Measurements from ENCODE around the gene FGGY.
"Not testable (repeated sequence)": the region's sequence is repeated elsewhere in the genome, so short reads cannot be mapped to it uniquely, and the experiment has no call there.

The FGGY gene, protein sequence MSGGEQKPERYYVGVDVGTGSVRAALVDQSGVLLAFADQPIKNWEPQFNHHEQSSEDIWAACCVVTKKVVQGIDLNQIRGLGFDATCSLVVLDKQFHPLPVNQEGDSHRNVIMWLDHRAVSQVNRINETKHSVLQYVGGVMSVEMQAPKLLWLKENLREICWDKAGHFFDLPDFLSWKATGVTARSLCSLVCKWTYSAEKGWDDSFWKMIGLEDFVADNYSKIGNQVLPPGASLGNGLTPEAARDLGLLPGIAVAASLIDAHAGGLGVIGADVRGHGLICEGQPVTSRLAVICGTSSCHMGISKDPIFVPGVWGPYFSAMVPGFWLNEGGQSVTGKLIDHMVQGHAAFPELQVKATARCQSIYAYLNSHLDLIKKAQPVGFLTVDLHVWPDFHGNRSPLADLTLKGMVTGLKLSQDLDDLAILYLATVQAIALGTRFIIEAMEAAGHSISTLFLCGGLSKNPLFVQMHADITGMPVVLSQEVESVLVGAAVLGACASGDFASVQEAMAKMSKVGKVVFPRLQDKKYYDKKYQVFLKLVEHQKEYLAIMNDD

DNA sequence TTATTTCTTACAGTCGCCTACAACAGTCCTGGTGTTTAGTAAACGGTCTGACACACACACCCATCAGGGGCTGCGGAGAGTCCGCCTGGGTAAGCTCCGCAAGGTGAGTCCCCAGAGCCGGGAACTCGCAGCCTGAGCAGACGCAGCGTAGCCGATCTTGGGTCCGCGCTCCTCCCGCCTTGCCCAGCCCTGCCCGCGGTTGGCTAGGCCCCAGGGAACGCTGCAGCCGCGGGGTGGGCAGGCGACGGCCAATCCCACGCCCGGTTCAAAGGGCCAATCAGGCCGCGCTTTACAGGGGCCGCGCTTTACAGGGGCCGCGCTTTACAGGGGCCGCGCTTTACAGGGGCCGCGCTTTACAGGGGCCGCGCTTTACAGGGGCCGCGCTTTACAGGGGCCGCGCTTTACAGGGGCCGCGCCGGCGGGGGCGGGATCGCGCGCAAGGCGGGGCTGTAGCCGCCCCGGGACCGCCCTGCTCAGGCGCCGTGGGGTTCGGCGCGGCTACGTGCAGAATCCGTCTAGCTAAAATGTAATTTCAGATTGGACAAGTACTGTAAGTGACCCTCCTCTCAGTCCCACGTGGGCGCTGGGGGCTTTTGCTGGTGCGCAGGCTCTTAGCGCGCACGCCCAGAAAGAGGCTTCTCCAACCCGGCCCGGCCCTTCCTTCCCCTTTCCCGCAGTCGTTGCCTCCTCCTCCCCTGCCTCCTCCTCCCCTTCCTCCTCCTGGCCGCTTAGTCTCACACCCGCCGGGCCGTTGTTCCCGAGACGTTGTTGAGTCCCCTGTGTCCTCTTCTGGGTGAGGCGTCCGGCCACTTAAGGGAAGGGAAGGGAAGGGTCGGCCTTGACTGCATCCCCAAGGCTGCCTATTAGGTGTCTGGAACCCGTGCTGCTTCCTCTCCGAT is at the start of gene FGGY:
Gene FGGY (plus strand): TSS at position 737 of the 899 bp plus-strand sequence. CDS start 24,456 bp downstream, outside the sequence.
- peak; percentile 97 for DNase-seq (ENCODE audit: low read depth)
- H3K4me3 ChIP-seq (ENCODE audit: control insufficient read depth, low read depth, low read length), result peak within 1 kb of the TSS; percentile 72
- TF ChIP-seq CTCF (IDR thresholded peaks at IDR 0.05; ENCODE audit: control insufficient read depth, insufficient read depth, low read depth, low read length, missing control alignments), result no peak

- no peak for TF ChIP-seq CTCF (IDR thresholded peaks at IDR 0.05; ENCODE audit: control insufficient read depth, insufficient read depth, low read depth, low read length, missing control alignments)
- DNase-seq (ENCODE audit: low read depth), result no peak
Observed at GRCh38 chr1:59248758-59249157, 48.1 kb upstream of the FGGY start.

GRCh38 chr1:59249396-59250137 is 47.3 kb upstream of the FGGY start:
- no peak for DNase-seq (ENCODE audit: low read depth)
- H3K4me3 ChIP-seq (ENCODE audit: control insufficient read depth, low read depth, low read length), result no peak overlapping the region
- TF ChIP-seq CTCF (IDR thresholded peaks at IDR 0.05; ENCODE audit: control insufficient read depth, insufficient read depth, low read depth, low read length, missing control alignments), result no peak

More at GRCh38 chr1:59248758-59249157, 48.1 kb upstream of the FGGY start:
- no peak overlapping the region for H3K4me3 ChIP-seq (ENCODE audit: control insufficient read depth, low read depth, low read length)

DNA sequence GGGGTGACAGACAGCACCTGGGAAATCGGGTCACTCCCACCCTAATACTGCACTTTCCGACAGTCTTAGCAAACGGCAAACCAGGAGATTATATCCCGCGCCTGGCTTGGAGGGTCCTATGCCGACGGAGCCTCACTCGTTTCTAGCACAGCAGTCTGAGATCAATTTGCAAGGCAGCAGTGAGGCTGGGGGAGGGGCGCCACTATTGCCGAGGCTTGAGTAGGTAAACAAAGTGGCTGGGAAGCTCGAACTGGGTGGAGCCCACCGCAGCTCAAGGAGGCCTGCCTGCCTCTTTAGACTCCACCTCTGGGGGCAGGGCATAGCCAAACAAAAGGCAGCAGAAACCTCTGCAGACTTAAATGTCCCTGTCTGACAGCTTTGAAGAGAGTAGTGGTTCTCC is 45.8 kb upstream of the FGGY start:
- DNase-seq (ENCODE audit: low read depth); H3K4me3 ChIP-seq (ENCODE audit: control insufficient read depth, low read depth, low read length): not testable (repeated sequence)

DNA sequence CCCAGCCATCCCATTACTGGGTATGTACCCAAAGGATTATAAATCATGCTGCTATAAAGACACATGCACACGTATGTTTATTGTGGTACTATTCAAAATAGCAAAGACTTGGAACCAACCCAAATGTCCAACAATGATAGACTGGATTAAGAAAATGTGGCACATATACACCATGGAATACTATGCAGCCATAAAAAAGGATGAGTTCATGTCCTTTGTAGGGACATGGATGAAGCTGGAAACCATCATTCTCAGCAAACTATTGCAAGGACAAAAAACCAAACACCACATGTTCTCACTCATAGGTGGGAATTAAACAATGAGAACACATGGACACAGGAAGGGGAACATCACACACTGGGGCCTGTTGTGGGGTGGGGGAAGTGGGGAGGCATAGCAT is 40.5 kb upstream of the FGGY start:
- H3K4me3 ChIP-seq (ENCODE audit: control insufficient read depth, low read depth, low read length); DNase-seq (ENCODE audit: low read depth): not testable (repeated sequence)

- no peak overlapping the region for H3K4me3 ChIP-seq (ENCODE audit: control insufficient read depth, low read depth, low read length)
- no peak for DNase-seq (ENCODE audit: low read depth)
- no peak for TF ChIP-seq CTCF (IDR thresholded peaks at IDR 0.05; ENCODE audit: control insufficient read depth, insufficient read depth, low read depth, low read length, missing control alignments)
Observed at GRCh38 chr1:59258412-59259032, 38.4 kb upstream of the FGGY start.

- no peak overlapping the region for H3K4me3 ChIP-seq (ENCODE audit: control insufficient read depth, low read depth, low read length)
- TF ChIP-seq CTCF (IDR thresholded peaks at IDR 0.05; ENCODE audit: control insufficient read depth, insufficient read depth, low read depth, low read length, missing control alignments), result no peak
- DNase-seq (ENCODE audit: low read depth), result no peak
Observed at GRCh38 chr1:59261537-59261936, 35.4 kb upstream of the FGGY start.
